Peyer's patch (tissue), 4 donors: ENCODE measurements around the gene WWC1. TPM values are rescaled to one million over a fixed set of nuclear protein-coding genes. Genes with fewer than 3 reads are reported as not detected.

Experiments
- DNase-seq, 3 donors: peaks; one replicate each; pipeline ENCODE4 v3.0.0-alpha.2; 2017 to 2019
- H3K27ac ChIP-seq, 4 donors: fragments of 200-600 bp; sonication (generic); one replicate each; pipeline ENCODE4 v1.5.1; 2016 to 2019
- H3K27me3 ChIP-seq, 2 donors: fragments of 200-600 bp; sonication (generic); one replicate each; pipeline ENCODE4 v1.5.1; 2019
- H3K36me3 ChIP-seq, 3 donors: fragments of 200-600 bp; sonication (generic); one replicate each; pipeline ENCODE4 v1.5.1; 2016 to 2019
- H3K4me1 ChIP-seq, 4 donors: fragments of 200-600 bp; sonication (generic); one replicate each; pipeline ENCODE4 v1.5.1; 2016 to 2019
- H3K4me3 ChIP-seq, 4 donors: fragments of 200-600 bp; sonication (generic); 1 replicate in 3 of 4; 2 replicates in 1 of 4; pipeline ENCODE4 v1.5.1; 2016 to 2019; ENCODE audit warnings: mild to moderate bottlenecking in 1 of 4
- H3K9me3 ChIP-seq, 4 donors: fragments of 200-600 bp; sonication (generic); one replicate each; pipeline ENCODE4 v1.5.1; 2016 to 2019; ENCODE audit warnings: mild to moderate bottlenecking in 1 of 4
- POLR2A ChIP-seq, 2 donors: fragments of 450-650 bp; IDR thresholded peaks; one replicate each; pipeline ENCODE4 v1.5.1; 2017; ENCODE audit warnings: antibody characterized with exemption in 2 of 2, mild to moderate bottlenecking in 2 of 2, moderate library complexity in 2 of 2
- total RNA-seq, 4 donors: library from RNA; depleted of rRNA; stranded (reverse); fragments of >200 nt; gene quantifications; one replicate each; pipeline ENCODE4 v1.1.0, GENCODE V29; 2016
- TF ChIP-seq, protein P1 (sequence below), 6 experiments: fragments of 450-650 bp in 4 of 6; fragments of 200-600 bp in 2 of 6; sonication (generic) in 1 of 6; IDR thresholded peaks; one replicate each; pipeline ENCODE4 v1.5.1; 2017 to 2019; ENCODE audit warnings: antibody characterized with exemption in 6 of 6, mild to moderate bottlenecking in 3 of 6, moderate library complexity in 1 of 6

Gene WWC1
- total RNA-seq, 4 donors from 2014 or later: 47.0 to 63.2 (median 52.8) TPM

DNA sequence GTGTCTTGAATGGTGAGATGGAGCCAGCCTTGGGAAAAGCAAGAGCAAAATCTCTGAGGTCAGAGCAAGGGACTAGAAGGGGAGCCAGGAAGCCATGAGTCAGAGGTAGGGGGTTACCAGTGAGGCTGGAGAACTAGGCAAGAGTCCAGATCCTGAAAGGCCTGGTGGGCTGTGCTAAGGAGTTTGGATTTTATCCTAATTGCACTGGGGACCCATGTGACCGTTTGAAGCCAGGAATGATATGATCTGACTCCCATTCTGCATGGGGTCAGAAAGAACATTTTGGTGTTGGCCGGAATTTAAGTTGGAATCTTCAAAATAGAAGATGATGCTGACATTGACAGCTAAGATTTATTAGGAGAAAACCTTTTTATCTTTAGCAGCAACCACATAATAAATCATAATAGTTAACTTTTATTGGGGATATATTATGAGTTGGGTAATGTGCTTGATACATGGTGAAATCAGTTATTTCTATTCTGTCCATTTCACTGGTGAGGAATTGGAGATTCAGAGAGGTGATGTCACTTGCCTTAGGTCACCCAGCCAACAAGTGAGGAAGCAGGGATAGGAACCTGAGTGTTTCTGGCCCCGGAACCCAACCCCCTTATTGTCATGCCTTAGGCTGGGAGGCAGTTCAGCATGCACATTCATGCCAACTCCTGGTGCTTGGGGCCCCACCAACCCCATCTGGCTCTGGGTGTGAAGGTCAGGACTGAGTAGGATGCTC, 133.3 kb downstream of the WWC1 start:
- Histone ChIP-seq H3K36me3 (peaks cover 0 to 6% (median 0%) of the 10 kb centered on the region in 3 donors), H3K4me3 (no peak overlapping the region), H3K9me3 (no peaks in the 10 kb centered on the region), H3K27me3 (no peaks in the 10 kb centered on the region), H3K4me1 (no peaks in the 10 kb centered on the region), H3K27ac (no peak overlapping the region)
- no peak for DNase-seq
- TF ChIP-seq, protein P1, sequence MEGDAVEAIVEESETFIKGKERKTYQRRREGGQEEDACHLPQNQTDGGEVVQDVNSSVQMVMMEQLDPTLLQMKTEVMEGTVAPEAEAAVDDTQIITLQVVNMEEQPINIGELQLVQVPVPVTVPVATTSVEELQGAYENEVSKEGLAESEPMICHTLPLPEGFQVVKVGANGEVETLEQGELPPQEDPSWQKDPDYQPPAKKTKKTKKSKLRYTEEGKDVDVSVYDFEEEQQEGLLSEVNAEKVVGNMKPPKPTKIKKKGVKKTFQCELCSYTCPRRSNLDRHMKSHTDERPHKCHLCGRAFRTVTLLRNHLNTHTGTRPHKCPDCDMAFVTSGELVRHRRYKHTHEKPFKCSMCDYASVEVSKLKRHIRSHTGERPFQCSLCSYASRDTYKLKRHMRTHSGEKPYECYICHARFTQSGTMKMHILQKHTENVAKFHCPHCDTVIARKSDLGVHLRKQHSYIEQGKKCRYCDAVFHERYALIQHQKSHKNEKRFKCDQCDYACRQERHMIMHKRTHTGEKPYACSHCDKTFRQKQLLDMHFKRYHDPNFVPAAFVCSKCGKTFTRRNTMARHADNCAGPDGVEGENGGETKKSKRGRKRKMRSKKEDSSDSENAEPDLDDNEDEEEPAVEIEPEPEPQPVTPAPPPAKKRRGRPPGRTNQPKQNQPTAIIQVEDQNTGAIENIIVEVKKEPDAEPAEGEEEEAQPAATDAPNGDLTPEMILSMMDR (IDR thresholded peaks at IDR 0.05): no peak
- no peak for TF ChIP-seq POLR2A (IDR thresholded peaks at IDR 0.05)

DNA sequence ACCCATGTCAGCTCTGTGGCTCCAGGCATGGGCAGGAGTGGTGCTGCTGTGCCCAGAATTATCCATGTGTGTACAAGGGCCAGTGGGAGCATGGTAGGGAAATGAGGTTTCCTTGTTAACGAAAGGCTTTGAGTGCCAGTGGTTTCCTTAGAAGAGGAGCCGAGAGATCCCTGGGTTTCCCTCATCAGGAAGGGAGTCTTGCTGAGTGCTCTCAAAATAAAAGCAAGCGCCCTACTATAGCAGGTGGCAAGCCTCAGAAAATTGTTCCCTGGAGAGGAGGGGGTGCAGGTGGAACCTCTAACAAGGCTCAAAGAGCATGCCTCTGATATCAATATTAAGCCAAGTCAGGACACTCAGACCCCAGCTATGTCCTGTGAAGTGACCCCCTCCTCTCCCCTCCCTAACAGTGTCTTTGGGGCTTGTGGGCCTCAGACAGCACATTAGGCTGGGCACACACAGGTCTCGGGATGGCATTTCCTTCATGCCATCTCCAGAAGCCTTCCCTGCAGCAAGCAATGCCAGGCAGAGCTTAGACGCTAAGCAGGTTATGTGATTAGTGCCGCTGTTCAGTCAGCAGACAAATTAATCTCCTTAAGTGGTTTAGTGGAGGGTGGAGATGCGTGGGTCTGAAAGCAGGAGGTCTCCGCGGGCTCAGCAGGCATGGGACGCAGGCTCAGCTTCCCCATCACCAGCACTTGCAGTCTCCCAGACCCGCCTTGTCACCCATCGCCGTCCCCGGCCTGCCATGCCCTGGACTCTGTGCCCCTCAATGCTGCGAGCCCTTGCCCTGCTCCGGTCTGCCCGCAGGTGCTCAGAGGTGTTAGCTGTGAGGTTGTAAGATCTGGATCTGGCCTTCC, 134.8 kb downstream of the WWC1 start:
- H3K27me3 ChIP-seq: no peaks in the 10 kb centered on the region
- H3K4me3 ChIP-seq: no peak overlapping the region
- peaks cover 0 to 6% (median 0%) of the 10 kb centered on the region in 3 donors for H3K36me3 ChIP-seq
- H3K9me3 ChIP-seq: no peaks in the 10 kb centered on the region
- no peak for DNase-seq
- H3K27ac ChIP-seq: no peak overlapping the region
- H3K4me1 ChIP-seq: peaks cover 0 to 6% (median 0%) of the 10 kb centered on the region in 4 donors
- no peak for TF ChIP-seq POLR2A (IDR thresholded peaks at IDR 0.05)
- TF ChIP-seq, protein P1 (IDR thresholded peaks at IDR 0.05): no peak

DNA sequence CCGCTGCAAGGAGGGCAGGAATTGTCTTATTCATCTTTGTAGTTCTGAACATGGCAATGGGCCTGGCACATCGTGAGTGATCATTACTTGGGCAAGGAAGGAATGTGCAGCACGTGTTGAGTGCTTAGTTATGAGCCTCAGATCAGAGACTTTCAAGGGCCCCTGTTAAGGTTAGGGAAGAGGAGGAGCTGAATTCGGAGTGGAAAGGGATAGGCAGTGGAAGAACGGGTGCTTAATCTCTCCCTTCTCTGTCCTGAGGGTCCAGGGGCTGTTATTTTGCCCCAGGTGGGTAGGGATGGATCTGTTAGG, 135.4 kb downstream of the WWC1 start:
- Histone ChIP-seq H3K36me3 (peaks cover 0 to 9% (median 0%) of the 10 kb centered on the region in 3 donors), H3K4me1 (peaks cover 0 to 6% (median 0%) of the 10 kb centered on the region in 4 donors), H3K4me3 (no peak overlapping the region), H3K9me3 (no peaks in the 10 kb centered on the region), H3K27ac (no peak overlapping the region), H3K27me3 (no peaks in the 10 kb centered on the region)
- TF ChIP-seq, protein P1 (IDR thresholded peaks at IDR 0.05): no peak
- TF ChIP-seq POLR2A (IDR thresholded peaks at IDR 0.05): no peak
- DNase-seq: no peak

DNA sequence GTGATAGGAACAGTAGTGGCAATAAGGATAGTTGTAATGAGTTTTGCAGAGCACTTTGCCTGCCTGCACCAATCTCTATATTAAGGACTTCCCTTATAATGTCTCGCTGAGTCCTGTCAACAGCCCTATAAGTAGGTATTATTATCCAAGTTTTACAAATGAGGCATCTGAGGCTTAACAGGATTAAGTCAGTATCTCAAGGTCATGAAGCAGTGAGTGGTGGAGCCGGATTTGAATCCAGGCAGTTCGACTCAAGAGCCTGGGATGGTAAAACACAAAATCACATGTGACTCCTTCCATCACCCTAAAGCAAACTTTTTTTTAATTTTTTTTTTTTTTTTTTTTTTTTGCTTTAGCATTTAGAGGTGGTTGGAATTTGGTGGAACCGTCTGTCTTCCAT, 135.8 kb downstream of the WWC1 start:
- no peak overlapping the region for H3K4me3 ChIP-seq
- TF ChIP-seq POLR2A (IDR thresholded peaks at IDR 0.05): no peak
- TF ChIP-seq, protein P1 (IDR thresholded peaks at IDR 0.05): no peak
- DNase-seq: no peak
- peaks cover 0 to 13% (median 0%) of the 10 kb centered on the region in 3 donors for H3K36me3 ChIP-seq
- H3K4me1 ChIP-seq: peaks cover 0 to 6% (median 0%) of the 10 kb centered on the region in 4 donors
- no peaks in the 10 kb centered on the region for H3K27me3 ChIP-seq
- H3K9me3 ChIP-seq: no peaks in the 10 kb centered on the region
- H3K27ac ChIP-seq: no peak overlapping the region

DNA sequence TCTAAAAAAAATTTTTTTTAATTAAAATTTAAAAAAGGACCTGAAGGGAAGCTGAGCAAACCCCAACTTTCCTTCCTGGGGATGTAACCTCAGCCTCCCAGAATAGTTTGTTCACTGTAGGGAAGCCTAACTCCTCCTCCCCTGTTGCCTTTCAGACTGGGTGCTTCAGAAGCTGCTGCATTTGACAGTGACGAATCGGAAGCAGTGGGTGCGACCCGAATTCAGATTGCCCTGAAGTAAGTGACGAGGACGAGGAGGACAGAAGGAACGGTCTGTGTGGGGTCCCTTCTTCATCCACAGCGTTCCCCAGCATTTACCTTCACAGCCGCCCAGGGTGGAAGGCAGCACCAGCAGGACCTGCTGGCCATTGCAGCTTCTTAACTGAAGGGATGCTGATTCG, 137.1 kb downstream of the WWC1 start:
- no peak for DNase-seq
- Histone ChIP-seq H3K4me3 (no peak overlapping the region), H3K4me1 (peaks cover 0 to 6% (median 0%) of the 10 kb centered on the region in 4 donors), H3K9me3 (no peaks in the 10 kb centered on the region), H3K27ac (no peak overlapping the region), H3K27me3 (no peaks in the 10 kb centered on the region), H3K36me3 (peaks cover 0 to 13% (median 0%) of the 10 kb centered on the region in 3 donors)
- no peak for TF ChIP-seq POLR2A (IDR thresholded peaks at IDR 0.05)
- TF ChIP-seq, protein P1 (IDR thresholded peaks at IDR 0.05): no peak
